ENCODE data around the gene PHACTR1. TPM values are rescaled to one million over a fixed set of nuclear protein-coding genes. Genes with fewer than 3 reads are reported as not detected.

The PHACTR1 gene
- total RNA-seq, 2 experiments from 2014 or later = 1.3 to 2.3 TPM

DNA sequence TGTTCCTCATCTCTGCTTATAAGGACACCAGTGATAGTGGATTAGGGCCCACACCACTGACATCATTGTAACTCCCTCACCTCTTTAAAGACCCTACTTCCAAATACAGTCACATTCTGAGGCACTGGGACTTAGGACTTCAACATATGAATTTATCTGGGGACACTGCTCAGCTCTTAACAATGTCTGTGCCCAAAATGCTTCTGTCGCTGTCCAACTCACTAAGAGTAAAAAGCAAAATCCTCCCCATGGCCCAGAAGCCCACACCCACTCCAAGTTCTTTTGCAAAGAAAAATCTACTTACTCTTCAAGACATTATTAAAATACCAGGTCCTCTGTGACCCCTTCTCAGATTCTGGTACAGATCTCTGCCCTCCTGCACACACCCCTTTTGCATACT is 495.5 kb downstream of the PHACTR1 start:
- Mint-ChIP-seq H3K9me3 (no peaks in the 10 kb centered on the region), H3K36me3 (ENCODE audit: low read depth) (no peaks in the 10 kb centered on the region), H3K27me3 (no peaks in the 10 kb centered on the region), H3K4me3 (no peak overlapping the region), H3K4me1 (ENCODE audit: low read depth) (peaks cover 5% of the 10 kb centered on the region), H3K27ac (no peak overlapping the region)
- intact Hi-C loops (cut with DNase I, micrococcal nuclease) = no loop called here
- no peaks in the 10 kb centered on the region for H3K9me3 ChIP-seq (ENCODE audit: control insufficient read depth in 1 of 2, insufficient read depth in 1 of 2, low read length in 2 of 2)
- TF ChIP-seq CTCF (IDR thresholded peaks at IDR 0.05) = no peak
- no peak overlapping the region for H3K4me3 ChIP-seq (ENCODE audit: low read length)
- no peaks in the 10 kb centered on the region for H3K4me1 ChIP-seq (ENCODE audit: insufficient read depth, low read length)
- H3K36me3 ChIP-seq (ENCODE audit: insufficient read depth, low read length) = no peaks in the 10 kb centered on the region
- ATAC-seq (ENCODE audit: poor library complexity) (no peak), DNase-seq (no peak)
- H3K27ac ChIP-seq (ENCODE audit: low read depth in 1 of 2, low read length in 2 of 2) = no peak overlapping the region
- CTCF ChIA-PET = no interaction called here
- no peaks in the 10 kb centered on the region for H3K27me3 ChIP-seq (ENCODE audit: control insufficient read depth in 1 of 2, insufficient read depth in 2 of 2, low read length in 2 of 2)
- POLR2A ChIA-PET = no interaction called here

DNA sequence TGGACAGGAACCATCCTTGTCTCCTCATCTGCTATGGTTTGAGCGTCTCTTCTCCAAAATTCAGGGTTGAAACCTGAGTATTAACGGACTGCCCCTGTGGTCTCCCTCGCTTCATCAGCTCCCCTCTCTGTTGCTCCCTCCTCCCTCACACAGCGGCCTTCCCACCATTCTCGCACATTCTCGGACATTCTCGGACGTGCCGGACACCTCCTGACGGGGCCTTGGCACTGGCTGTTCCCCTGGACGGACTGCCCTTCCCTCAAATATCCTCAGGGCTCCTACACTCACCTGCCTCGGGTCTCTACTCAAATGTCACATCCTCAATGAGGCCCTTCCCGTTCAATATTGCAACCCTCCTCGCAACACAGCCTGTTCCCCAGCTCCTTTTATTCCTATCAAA is 496.0 kb downstream of the PHACTR1 start:
- POLR2A ChIA-PET = no interaction called here
- no peak overlapping the region for H3K4me3 Mint-ChIP-seq
- no peaks in the 10 kb centered on the region for H3K36me3 Mint-ChIP-seq (ENCODE audit: low read depth)
- CTCF ChIA-PET = no interaction called here
- H3K27ac Mint-ChIP-seq = no peak overlapping the region
- TF ChIP-seq CTCF (IDR thresholded peaks at IDR 0.05) = no peak
- no peak overlapping the region for H3K27ac ChIP-seq (ENCODE audit: low read depth in 1 of 2, low read length in 2 of 2)
- no peaks in the 10 kb centered on the region for H3K36me3 ChIP-seq (ENCODE audit: insufficient read depth, low read length)
- DNase-seq (no peak), ATAC-seq (ENCODE audit: poor library complexity) (no peak)
- H3K27me3 ChIP-seq (ENCODE audit: control insufficient read depth in 1 of 2, insufficient read depth in 2 of 2, low read length in 2 of 2) = no peaks in the 10 kb centered on the region
- intact Hi-C loops (cut with DNase I, micrococcal nuclease) = no loop called here
- H3K4me1 Mint-ChIP-seq (ENCODE audit: low read depth) = peaks cover 9% of the 10 kb centered on the region
- no peaks in the 10 kb centered on the region for H3K27me3 Mint-ChIP-seq
- no peaks in the 10 kb centered on the region for H3K9me3 ChIP-seq (ENCODE audit: control insufficient read depth in 1 of 2, insufficient read depth in 1 of 2, low read length in 2 of 2)
- H3K4me1 ChIP-seq (ENCODE audit: insufficient read depth, low read length) = no peaks in the 10 kb centered on the region
- H3K4me3 ChIP-seq (ENCODE audit: low read length) = no peak overlapping the region
- H3K9me3 Mint-ChIP-seq = no peaks in the 10 kb centered on the region

- no peaks in the 10 kb centered on the region for H3K9me3 Mint-ChIP-seq
- H3K4me3 Mint-ChIP-seq = no peak overlapping the region
- no peaks in the 10 kb centered on the region for H3K9me3 ChIP-seq (ENCODE audit: control insufficient read depth in 1 of 2, insufficient read depth in 1 of 2, low read length in 2 of 2)
- intact Hi-C loops (cut with DNase I, micrococcal nuclease) = no loop called here
- ATAC-seq (ENCODE audit: poor library complexity) (no peak), DNase-seq (no peak)
- no peaks in the 10 kb centered on the region for H3K36me3 Mint-ChIP-seq (ENCODE audit: low read depth)
- no peak overlapping the region for H3K27ac ChIP-seq (ENCODE audit: low read depth in 1 of 2, low read length in 2 of 2)
- POLR2A ChIA-PET = no interaction called here
- peaks cover 12% of the 10 kb centered on the region for H3K4me1 Mint-ChIP-seq (ENCODE audit: low read depth)
- H3K27ac Mint-ChIP-seq = no peak overlapping the region
- H3K36me3 ChIP-seq (ENCODE audit: insufficient read depth, low read length) = no peaks in the 10 kb centered on the region
- no peak for TF ChIP-seq CTCF (IDR thresholded peaks at IDR 0.05)
- no peaks in the 10 kb centered on the region for H3K27me3 Mint-ChIP-seq
- H3K4me1 ChIP-seq (ENCODE audit: insufficient read depth, low read length) = no peaks in the 10 kb centered on the region
- no peak overlapping the region for H3K4me3 ChIP-seq (ENCODE audit: low read length)
- no peaks in the 10 kb centered on the region for H3K27me3 ChIP-seq (ENCODE audit: control insufficient read depth in 1 of 2, insufficient read depth in 2 of 2, low read length in 2 of 2)
- CTCF ChIA-PET = interaction anchor here (1.1 kb wide), 1 partner anchor 10 kb away, joined by 3 read pairs; no protein-coding TSS in a partner anchor
Observed at GRCh38 chr6:13215390-13215789, 498.8 kb downstream of the PHACTR1 start.

All from CD4-positive, alpha-beta T cell (primary cell).